MM.1S (cell line): ENCODE measurements around the gene CDC20.

Experiments
- DNase-seq: peaks from one replicate; pipeline ENCODE4 v3.0.0-alpha.2; 2015
- H2AFZ ChIP-seq: fragments of 300-600 bp; sonication (generic); 2 replicates; pipeline ENCODE4 v1.6.0; 2016; ENCODE audit warnings: antibody characterized with exemption, low read length
- H3F3A ChIP-seq: fragments of 300-600 bp; sonication (generic); 2 replicates; pipeline ENCODE4 v1.6.1; 2016; ENCODE audit warnings: mild to moderate bottlenecking, antibody characterized with exemption, low read length, moderate library complexity, mixed read lengths; ENCODE audit not compliant: insufficient read depth
- H3K27ac ChIP-seq: fragments of 300-600 bp; sonication (generic); 2 replicates; pipeline ENCODE4 v1.5.1; 2016; ENCODE audit warnings: mild to moderate bottlenecking, low read length
- H3K27me3 ChIP-seq: fragments of 300-600 bp; sonication (generic); replicated peaks from 2 replicates; pipeline ENCODE4 v1.6.0; 2016; ENCODE audit warnings: low read length; ENCODE audit not compliant: insufficient read depth
- H3K36me3 ChIP-seq: fragments of 300-600 bp; sonication (generic); replicated peaks from 2 replicates; pipeline ENCODE4 v1.6.1; 2016; ENCODE audit warnings: mild to moderate bottlenecking, low read length, mixed read lengths; ENCODE audit not compliant: insufficient read depth
- H3K4me1 ChIP-seq: fragments of 300-600 bp; sonication (generic); 2 replicates; pipeline ENCODE4 v1.6.1; 2016; ENCODE audit warnings: low read length, mixed read lengths
- H3K4me2 ChIP-seq: fragments of 300-600 bp; sonication (generic); 2 replicates; pipeline ENCODE4 v1.6.0; 2016; ENCODE audit warnings: low read depth, low read length
- H3K4me3 ChIP-seq: fragments of 300-600 bp; sonication (generic); 2 replicates; pipeline ENCODE4 v1.5.1; 2016; ENCODE audit warnings: low read length, mixed read lengths
- H3K79me2 ChIP-seq: fragments of 300-600 bp; sonication (generic); 2 replicates; pipeline ENCODE4 v1.6.1; 2016; ENCODE audit warnings: mixed run types, low read length, mixed read lengths
- H3K9ac ChIP-seq: fragments of 300-600 bp; sonication (generic); 2 replicates; pipeline ENCODE4 v1.6.1; 2016; ENCODE audit warnings: low read length, mixed read lengths
- H3K9me2 ChIP-seq: fragments of 300-600 bp; sonication (generic); replicated peaks from 2 replicates; pipeline ENCODE4 v1.6.1; 2016; ENCODE audit warnings: mild to moderate bottlenecking, low read length, mixed read lengths; ENCODE audit not compliant: insufficient read depth
- H3K9me3 ChIP-seq: fragments of 300-600 bp; sonication (generic); replicated peaks from 2 replicates; pipeline ENCODE4 v1.6.1; 2016; ENCODE audit warnings: mild to moderate bottlenecking, low read length, mixed read lengths; ENCODE audit not compliant: insufficient read depth
- H4K20me1 ChIP-seq: fragments of 300-600 bp; sonication (generic); 2 replicates; pipeline ENCODE4 v1.6.1; 2016; ENCODE audit warnings: mild to moderate bottlenecking, low read length, moderate library complexity, mixed read lengths; ENCODE audit not compliant: insufficient read depth
- CTCF ChIP-seq: fragments of 300-600 bp; sonication (generic); IDR thresholded peaks from 2 replicates; pipeline ENCODE4 v1.5.1; 2016; ENCODE audit warnings: antibody characterized with exemption, low read length, mixed read lengths
- EZH2 ChIP-seq: fragments of 300-600 bp; sonication (generic); optimal IDR thresholded peaks from 2 replicates; pipeline ENCODE3; 2017; ENCODE audit warnings: low read depth, mild to moderate bottlenecking, antibody characterized with exemption, low read length, mixed read lengths
- EZH2phosphoT487 ChIP-seq: fragments of 300-600 bp; sonication (generic); IDR thresholded peaks from 2 replicates; pipeline ENCODE4 v1.6.1; 2018; ENCODE audit warnings: antibody characterized with exemption, low read length

CDC20 gene

GRCh38 chr1:43339584-43340232, 19.1 kb upstream of the CDC20 start:
- no peak for TF ChIP-seq CTCF
- TF ChIP-seq EZH2phosphoT487: no peak
- TF ChIP-seq EZH2: no peak
- Histone ChIP-seq H3F3A (no peaks in the 10 kb centered on the region), H3K27me3 (peaks cover 6% of the 10 kb centered on the region; the same call in 1 of the 2 replicates)

GRCh38 chr1:43340559-43340958, 18.2 kb upstream of the CDC20 start:
- Histone ChIP-seq H2AFZ (no peak overlapping the region), H3K4me3 (no peak overlapping the region), H3K9ac (no peak overlapping the region), H3F3A (no peaks in the 10 kb centered on the region), H3K4me1 (no peaks in the 10 kb centered on the region), H4K20me1 (no peaks in the 10 kb centered on the region), H3K79me2 (no peaks in the 10 kb centered on the region), H3K27me3 (peaks cover 6% of the 10 kb centered on the region; the same call in 1 of the 2 replicates), H3K27ac (no peak overlapping the region), H3K4me2 (no peak overlapping the region), H3K36me3 (no peaks in the 10 kb centered on the region), H3K9me3 (no peaks in the 10 kb centered on the region), H3K9me2 (no peaks in the 10 kb centered on the region)
- DNase-seq: no peak
- TF ChIP-seq CTCF (no peak), EZH2phosphoT487 (no peak), EZH2 (no peak)

More at GRCh38 chr1:43339584-43340232, 19.1 kb upstream of the CDC20 start:
- DNase-seq: no peak
- H3K79me2 ChIP-seq: no peaks in the 10 kb centered on the region
- no peaks in the 10 kb centered on the region for H3K4me1 ChIP-seq
- no peaks in the 10 kb centered on the region for H3K9me3 ChIP-seq
- no peaks in the 10 kb centered on the region for H4K20me1 ChIP-seq
- H3K9ac ChIP-seq: no peak overlapping the region
- no peaks in the 10 kb centered on the region for H3K36me3 ChIP-seq
- no peak overlapping the region for H3K4me2 ChIP-seq
- no peak overlapping the region for H3K27ac ChIP-seq
- H3K9me2 ChIP-seq: no peaks in the 10 kb centered on the region
- H3K4me3 ChIP-seq: no peak overlapping the region
- no peak overlapping the region for H2AFZ ChIP-seq

- no peak overlapping the region for H3K4me3 ChIP-seq
- H3K4me1 ChIP-seq: no peaks in the 10 kb centered on the region; the same call in 1 of the 2 replicates
- H3K27me3 ChIP-seq: peaks cover 12% of the 10 kb centered on the region; the same call in 1 of the 2 replicates
- no peaks in the 10 kb centered on the region; the same call in 1 of the 2 replicates for H3F3A ChIP-seq
- no peaks in the 10 kb centered on the region for H3K9me2 ChIP-seq
- no peak overlapping the region for H3K9ac ChIP-seq
- TF ChIP-seq CTCF (no peak), EZH2phosphoT487 (no peak), EZH2 (no peak)
- no peaks in the 10 kb centered on the region for H4K20me1 ChIP-seq
- DNase-seq: no peak
- H3K9me3 ChIP-seq: no peaks in the 10 kb centered on the region
- no peaks in the 10 kb centered on the region for H3K79me2 ChIP-seq
- H3K4me2 ChIP-seq: no peak overlapping the region
- no peaks in the 10 kb centered on the region for H3K36me3 ChIP-seq
- H3K27ac ChIP-seq: no peak overlapping the region
- no peak overlapping the region for H2AFZ ChIP-seq
These were observed 14.4 kb upstream of the CDC20 start for GRCh38 chr1:43344267-43344850.
